ENCODE measurements around the gene ING4.

GRCh38 chr12:6685814-6686213 lies 22.9 kb upstream of the ING4 start:
- TF ChIP-seq EP300 (IDR thresholded peaks at IDR 0.05), result no peak
- TF ChIP-seq CTCF (IDR thresholded peaks at IDR 0.05), result no peak

Data from esophagus muscularis mucosa (tissue), 3 donors.